ENCODE results near the gene AGAP1. TPM values are rescaled to one million over a fixed set of nuclear protein-coding genes. Genes with fewer than 3 reads are reported as not detected.
"Not testable (repeated sequence)": the region's sequence is repeated elsewhere in the genome, so short reads cannot be mapped to it uniquely, and the experiment has no call there.

Gene AGAP1
- total RNA-seq, 2 donors from 2014 or later, result 19.1 to 20.8 TPM

- no peaks in the 10 kb centered on the region for H3K27me3 ChIP-seq (replicated peaks; ENCODE audit: insufficient read depth)
- no peak for ATAC-seq (ENCODE audit: insufficient number of reproducible peaks, low FRiP score, low read depth)
- TF ChIP-seq CTCF (IDR thresholded peaks at IDR 0.05), result no peak
- DNase-seq (ENCODE audit: low spot score), result no peak
- H3K4me3 ChIP-seq, result no peak overlapping the region
- H3K9me3 ChIP-seq, result no peaks in the 10 kb centered on the region
- H3K4me1 ChIP-seq (ENCODE audit: control insufficient read depth in 1 of 2, low read depth in 2 of 2), result peaks cover 2 to 5% of the 10 kb centered on the region in 2 donors
- no peak overlapping the region for H3K27ac ChIP-seq
- H3K36me3 ChIP-seq, result no peaks in the 10 kb centered on the region
Measured at GRCh38 chr2:235600926-235601325, 107.1 kb downstream of the AGAP1 start.

- Histone ChIP-seq H3K27me3 (replicated peaks; ENCODE audit: insufficient read depth) (no peaks in the 10 kb centered on the region), H3K36me3 (no peaks in the 10 kb centered on the region), H3K9me3 (no peaks in the 10 kb centered on the region), H3K4me1 (ENCODE audit: control insufficient read depth in 1 of 2, low read depth in 2 of 2) (peaks cover 5 to 11% of the 10 kb centered on the region in 2 donors), H3K4me3 (no peak overlapping the region), H3K27ac (no peak overlapping the region)
- TF ChIP-seq CTCF (IDR thresholded peaks at IDR 0.05), result no peak
- DNase-seq (ENCODE audit: low spot score) (no peak), ATAC-seq (ENCODE audit: insufficient number of reproducible peaks, low FRiP score, low read depth) (no peak)
Measured at GRCh38 chr2:235601960-235602704, 108.3 kb downstream of the AGAP1 start.

GRCh38 chr2:235602971-235603370 is 109.1 kb downstream of the AGAP1 start:
- H3K27me3 ChIP-seq (replicated peaks; ENCODE audit: insufficient read depth); H3K9me3 ChIP-seq; H3K27ac ChIP-seq; H3K4me3 ChIP-seq; H3K36me3 ChIP-seq; ATAC-seq (ENCODE audit: insufficient number of reproducible peaks, low FRiP score, low read depth); DNase-seq (ENCODE audit: low spot score): not testable (repeated sequence)
- peaks cover 5 to 19% of the 10 kb centered on the region in 2 donors for H3K4me1 ChIP-seq (ENCODE audit: control insufficient read depth in 1 of 2, low read depth in 2 of 2)

- H3K36me3 ChIP-seq, result no peaks in the 10 kb centered on the region
- H3K4me3 ChIP-seq, result no peak overlapping the region
- no peak for TF ChIP-seq CTCF (IDR thresholded peaks at IDR 0.05)
- H3K27me3 ChIP-seq (replicated peaks; ENCODE audit: insufficient read depth), result no peaks in the 10 kb centered on the region
- DNase-seq (ENCODE audit: low spot score), result no peak
- peaks cover 5 to 26% of the 10 kb centered on the region in 2 donors for H3K4me1 ChIP-seq (ENCODE audit: control insufficient read depth in 1 of 2, low read depth in 2 of 2)
- ATAC-seq (ENCODE audit: insufficient number of reproducible peaks, low FRiP score, low read depth), result no peak
- no peaks in the 10 kb centered on the region for H3K9me3 ChIP-seq
- H3K27ac ChIP-seq, result no peak overlapping the region
Measured at GRCh38 chr2:235603659-235604058, 109.8 kb downstream of the AGAP1 start.

- no peaks in the 10 kb centered on the region for H3K9me3 ChIP-seq
- DNase-seq (ENCODE audit: low spot score) (peak; percentile 28), ATAC-seq (ENCODE audit: insufficient number of reproducible peaks, low FRiP score, low read depth) (peak; percentile 24)
- H3K36me3 ChIP-seq, result no peaks in the 10 kb centered on the region
- TF ChIP-seq CTCF (IDR thresholded peaks at IDR 0.05), result no peak
- H3K27ac ChIP-seq, result no peak overlapping the region
- H3K4me3 ChIP-seq, result no peak overlapping the region
- no peaks in the 10 kb centered on the region for H3K27me3 ChIP-seq (replicated peaks; ENCODE audit: insufficient read depth)
- peaks cover 5 to 31% of the 10 kb centered on the region in 2 donors for H3K4me1 ChIP-seq (ENCODE audit: control insufficient read depth in 1 of 2, low read depth in 2 of 2)
Measured at GRCh38 chr2:235605312-235606003, 111.6 kb downstream of the AGAP1 start.

Data from thoracic aorta (tissue), 2 donors.